Anterior cingulate cortex (tissue), 58 donors: Measurements from ENCODE around the gene METTL16.

Experiments
- DNase-seq, 58 donors: peaks; one replicate each; lab custom pipeline; 2025; lab: John Stamatoyannopoulos, UW

Gene METTL16

DNA sequence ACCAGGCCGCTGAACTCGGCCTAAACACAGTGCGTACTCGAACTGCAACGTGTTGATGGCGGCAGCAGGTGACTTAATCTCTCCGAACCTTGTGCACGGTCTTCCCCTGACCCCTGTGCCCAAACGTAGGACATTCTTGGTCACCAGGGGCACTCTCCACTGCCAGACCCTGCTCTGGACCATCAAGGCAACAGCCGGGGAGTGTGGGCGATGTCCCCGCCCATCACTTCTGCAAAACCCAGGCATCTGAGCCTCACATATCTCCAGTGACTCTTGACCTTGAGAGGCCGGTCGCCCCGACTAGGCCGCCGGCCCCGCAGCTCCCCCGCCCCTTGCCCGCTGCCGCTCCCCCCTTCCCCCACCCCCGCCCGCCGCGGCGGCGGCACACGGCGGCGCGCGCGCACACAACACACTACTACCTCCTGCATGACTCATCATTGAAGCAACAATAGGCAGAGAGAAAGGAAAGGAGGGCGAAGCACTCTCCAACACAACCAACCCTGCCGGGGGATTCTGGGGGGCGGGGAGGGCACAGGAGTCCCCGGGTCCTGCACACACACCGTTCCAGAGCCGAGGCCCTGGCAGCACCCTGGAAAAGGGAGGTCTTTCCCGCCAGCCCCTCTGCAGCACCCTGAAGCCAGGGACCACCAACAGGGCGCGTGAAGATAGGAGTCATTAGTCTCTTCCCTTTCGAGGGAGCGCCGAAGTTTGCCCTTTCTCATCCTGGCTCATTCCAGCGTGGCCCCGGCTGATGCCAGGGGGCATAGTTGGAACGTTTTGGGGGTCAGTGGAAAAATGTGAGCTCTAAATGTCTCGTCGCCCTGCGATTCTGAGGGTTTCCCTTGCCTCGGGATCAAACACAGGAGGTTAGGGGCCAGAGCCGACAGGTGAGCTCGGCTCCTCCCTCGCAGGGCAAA, 112.8 kb downstream of the METTL16 start:
- peak in 31 of 58 donors; percentile 22 to 64 (median 43) for DNase-seq

DNA sequence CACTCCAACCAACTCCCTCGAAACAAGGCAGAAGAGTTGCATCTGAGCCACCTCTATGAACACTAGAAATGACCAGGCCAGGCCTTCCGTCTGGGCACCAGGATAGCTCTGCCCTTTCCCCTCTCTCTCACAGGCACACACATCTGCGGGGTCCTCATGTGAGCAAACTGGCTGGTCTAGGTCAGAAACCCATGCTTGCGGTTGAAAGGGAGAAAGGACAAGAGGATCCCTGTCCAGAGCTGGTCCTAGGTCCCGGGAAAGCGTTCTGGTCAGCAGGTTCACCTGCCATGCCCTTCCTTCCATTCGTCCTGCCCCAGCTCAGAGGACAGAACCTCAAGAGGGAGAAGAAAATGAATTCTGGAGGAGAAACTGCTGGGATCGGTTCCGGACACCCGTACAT, 113.5 kb downstream of the METTL16 start:
- DNase-seq = no peak

DNA sequence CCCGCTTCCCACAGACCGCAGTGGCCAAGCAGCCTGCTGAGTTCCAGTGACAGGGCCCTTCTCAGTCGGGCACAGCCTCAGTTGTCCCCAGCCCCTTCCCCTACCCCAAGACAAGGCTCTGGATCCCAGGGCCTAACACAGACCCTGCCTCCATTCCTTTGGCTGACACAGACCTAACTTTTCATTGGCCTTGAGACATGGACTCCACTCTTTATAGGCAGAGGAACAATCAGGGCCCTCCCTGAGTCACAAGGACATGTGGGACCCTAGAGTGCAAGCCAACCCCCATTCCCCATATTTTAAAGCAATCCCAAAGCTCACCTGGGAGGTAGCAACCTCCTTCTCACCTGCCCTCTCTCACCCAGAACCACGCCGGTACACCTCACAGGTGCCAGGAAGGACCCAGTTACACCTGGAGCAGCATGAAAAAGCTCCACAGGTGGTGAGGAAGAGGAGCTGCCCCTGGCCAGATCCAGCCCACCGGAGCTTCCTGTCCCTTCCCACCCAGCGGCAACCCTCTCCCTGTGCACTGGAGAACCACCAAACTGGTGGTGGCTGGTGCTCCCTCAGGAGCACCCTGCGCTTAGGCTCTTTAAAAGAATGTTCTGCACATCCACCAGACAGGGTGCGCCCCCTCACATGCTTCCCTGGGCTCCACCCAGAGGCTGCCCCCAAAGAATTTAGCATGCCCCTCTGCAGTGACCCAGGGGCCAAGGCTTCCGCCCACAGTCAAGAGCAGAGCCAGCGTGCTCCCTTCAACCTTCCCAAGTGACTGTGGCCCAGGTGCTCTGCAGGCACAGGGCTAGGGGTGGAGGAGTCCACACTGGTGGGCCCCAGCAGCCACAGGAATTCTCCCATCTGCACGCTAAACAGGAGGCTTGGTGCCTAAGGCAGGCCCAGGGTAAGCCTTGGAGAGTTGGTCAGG, 114.2 kb downstream of the METTL16 start:
- no peak for DNase-seq

DNA sequence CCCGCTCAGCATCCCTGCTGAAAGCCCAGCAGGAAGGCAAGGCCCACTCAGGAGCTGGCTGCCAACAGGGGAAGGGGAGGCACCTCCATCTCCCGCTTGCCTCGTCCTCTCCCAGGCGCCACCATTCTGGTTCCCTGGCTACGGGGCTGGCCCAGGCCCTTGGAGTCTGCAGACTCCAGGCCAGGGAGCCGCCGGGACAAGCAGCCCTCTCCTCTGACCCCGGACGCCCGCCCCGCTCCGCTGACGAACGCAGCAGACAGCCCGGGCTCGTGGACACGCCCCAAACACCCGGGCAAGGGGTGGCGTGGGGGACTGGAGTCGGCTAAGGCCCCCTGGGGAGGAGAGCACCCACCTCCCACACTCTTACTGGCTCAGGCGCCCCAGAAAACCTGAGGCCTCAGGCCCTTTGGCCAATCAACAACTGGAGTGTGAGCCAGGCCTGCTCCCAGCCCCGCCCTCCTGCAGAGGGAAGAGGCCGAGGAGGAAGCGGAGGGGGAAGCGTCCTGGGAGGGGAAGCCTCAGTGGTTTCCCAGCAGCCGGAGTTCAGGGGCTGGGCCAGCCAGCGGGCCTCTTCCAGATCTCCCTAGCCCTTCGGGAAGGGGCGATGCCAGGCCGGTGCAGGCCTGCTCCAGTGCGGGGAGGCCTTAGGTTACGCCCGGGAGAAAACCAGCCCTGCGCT, 115.0 kb downstream of the METTL16 start:
- DNase-seq = peak in 52 of 58 donors; percentile 22 to 85 (median 62)

DNA sequence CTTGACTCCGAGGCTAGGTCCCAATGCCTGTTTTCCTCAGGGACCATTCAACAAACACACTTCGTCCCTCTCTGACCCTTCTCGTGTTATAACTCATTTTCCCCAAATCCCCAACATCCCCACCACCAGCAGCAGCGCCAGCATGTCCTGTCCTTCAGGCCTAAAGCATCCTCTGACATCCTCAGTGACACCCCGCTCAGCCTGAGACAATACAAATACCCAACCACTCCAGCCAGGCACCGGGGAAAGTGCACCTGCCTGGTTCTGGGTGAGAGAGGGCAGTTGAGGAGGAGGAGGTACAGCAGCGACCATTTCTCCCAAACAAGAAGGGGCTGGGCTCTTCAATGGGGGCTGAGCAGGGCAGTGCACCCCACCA, 115.5 kb downstream of the METTL16 start:
- DNase-seq = no peak

DNA sequence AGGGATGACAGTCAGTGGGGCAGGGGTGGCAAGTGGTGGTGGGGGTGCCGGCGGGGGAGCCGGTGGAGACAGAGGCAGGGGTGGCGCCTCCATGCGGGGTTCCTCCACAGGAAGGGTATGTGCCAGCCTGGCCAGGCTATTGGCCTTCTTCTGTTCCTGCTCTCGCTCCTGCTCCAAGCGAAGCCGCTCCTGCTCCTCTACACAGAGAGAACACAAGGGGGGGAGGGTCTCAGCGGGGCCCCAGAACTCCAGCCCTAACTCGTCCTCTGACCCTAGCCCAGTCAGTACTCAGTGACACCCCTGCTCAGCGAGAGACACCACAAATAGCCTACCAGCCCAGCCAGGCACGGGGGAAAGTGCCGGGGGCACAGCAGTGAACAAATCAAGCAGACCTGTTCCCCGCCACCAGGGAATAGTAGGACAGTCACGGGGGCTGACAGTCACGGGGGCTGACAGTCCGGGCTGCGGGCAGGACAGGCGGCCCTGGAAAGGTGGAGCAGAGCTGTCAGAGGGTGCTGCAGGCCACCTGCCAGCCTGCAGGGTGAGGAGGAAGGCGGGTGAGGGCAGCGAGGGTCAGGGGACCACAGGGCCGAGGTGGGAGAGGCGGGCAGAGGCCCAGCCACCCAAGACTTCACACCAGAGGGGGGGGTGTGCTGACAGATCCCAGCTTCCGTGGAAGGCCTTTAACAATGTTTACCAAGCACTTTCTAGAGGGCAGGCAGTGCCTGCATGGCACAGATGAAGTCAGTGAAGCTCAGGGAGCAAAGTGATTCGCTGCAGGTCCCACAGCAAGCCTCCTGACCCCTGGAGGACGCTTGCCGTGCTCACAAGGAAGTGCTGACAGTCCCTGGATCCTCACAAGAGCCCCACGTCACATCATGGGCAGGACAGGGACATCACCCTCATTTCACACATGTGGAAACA, 116.2 kb downstream of the METTL16 start:
- DNase-seq = no peak

DNA sequence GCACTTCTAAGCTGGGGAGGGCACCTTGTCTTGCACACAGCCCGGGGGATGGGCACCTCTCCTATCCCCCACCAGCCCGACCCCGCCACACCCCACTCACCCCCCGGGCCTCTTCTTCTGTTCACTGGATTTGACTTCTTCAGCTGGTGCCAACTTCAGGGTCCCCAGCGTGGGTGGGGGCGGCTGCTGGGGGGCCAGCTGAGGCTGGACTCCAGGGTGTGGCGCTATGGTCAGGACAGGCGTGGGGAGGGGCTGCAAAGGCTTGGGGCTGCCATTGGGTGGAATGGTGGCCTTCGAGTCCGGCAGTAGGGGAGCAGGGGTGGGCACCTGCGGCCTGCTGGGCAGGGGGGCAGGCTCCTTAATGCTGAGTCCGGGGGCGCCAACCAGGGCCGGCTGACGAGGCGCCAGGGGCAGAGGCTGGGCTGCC, 116.9 kb downstream of the METTL16 start:
- no peak for DNase-seq

DNA sequence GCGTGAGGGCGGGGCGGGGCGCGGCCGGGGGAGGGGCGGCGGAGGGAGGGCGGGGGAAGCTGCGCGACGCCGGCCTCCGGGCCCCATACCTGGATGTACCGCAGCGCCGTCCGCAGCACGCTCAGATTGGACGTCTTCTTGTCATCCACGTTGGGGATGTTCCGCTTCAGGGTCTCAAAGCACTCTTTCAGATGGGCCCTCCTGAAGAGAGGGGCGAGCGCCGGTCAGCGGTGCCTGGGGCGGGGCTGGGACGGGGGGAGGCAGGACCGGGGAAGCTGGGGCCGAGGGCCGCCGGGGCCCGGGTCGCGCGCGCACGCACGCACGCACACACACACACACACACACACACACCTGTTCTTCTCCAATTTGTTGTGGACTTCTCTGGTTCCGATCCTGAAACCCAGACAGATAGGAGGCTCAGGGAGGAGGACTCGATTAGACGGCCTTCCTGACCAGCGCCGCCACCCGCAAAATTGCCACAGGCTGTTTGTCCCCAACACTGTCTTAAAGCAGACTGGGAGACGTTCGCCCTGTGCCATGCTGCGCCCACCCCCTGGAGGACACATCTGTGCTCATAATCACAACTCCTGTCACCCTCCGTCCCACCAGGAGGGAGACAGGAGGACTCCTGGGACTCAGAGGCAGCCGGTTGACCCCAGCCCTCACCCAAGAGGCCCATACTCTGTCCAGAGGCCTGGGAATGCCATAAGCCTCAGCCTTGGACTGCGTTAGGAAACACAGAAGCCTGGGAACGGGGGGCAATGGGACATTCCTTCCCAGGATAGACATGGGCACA, 117.5 kb downstream of the METTL16 start:
- no peak for DNase-seq

DNA sequence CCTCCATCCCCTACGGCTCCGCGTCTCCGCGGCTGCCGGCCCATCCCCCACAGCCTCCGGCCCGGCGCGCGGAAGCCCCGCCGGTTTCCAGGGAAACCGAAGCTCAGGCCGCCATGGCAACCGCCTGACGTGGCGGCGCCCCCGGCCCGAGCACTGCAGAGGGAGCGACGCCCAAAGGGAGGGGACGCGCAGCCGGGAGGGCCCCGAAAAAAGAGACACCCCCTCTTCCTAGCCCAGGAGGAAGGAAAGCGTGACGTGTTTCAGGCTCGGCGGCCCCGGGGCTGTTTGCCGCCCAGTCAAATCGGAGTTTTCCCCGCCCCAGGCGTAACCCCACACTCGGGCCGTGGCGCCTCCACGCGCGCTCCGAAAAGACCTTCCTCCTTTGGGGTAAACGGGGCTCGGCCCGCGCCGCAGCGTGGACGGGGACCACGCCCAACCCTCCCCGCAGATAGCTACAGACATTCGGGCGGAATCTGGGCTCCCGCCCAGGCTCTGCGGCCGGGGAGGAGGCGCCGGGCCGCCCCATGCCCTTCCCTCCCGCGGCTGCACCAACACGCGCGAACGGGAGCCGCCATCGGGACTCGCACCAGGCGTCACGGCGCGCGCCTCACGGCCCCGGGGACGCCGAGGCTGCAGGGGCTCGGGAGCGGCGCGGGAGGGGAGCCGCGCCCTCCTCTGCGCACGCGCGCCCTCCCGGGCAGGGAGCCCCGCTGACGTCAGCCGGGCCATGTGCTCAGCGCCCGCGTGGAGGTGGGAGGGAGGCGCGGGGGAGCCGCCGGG, 118.3 kb downstream of the METTL16 start:
- peak in 56 of 58 donors; percentile 25 to 92 (median 83) for DNase-seq

DNA sequence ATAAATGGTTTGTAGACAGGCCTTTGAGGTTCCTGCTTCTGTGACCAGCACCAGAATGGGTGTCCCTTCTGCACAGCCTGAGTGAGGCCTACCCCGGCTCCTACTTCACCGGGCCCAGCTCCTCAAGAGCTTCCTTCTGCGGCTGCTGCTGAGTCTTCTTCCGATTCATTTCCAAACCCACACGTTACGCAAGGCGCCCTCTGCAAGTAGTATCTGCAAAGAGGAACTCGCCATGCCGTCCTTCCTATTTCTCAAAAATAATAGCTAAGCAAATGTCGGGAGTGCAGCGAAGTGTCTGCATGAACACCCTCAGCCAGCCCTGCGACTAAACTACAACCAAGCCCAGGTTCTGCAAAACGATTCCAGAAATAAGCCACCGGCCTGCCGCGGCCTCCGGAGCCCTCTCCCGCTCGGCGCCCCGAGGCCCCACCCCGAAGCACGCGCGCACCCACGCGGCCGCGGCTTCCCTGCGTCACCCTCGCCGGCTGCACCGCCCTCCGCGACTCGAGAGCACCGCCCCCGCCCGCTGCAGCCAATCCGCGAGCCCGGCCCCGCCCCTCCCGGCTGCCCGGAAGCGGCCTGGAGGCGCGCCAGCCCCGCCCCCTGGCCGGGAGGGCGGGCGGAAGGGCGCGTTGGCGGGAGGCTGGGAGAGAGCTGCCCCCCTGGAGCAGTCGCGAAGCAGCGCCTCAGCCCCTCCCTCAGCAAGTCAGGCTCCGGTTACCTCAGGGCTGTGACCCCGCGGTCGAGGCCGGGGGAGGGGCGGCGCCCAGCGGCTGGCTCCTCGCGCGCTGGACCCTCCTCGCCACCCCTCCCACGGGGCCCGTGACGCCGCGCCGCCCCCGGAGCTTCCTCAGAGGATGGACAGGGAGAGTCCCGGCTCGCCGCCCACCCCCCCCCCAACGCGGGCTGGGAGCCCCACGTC, 119.2 kb downstream of the METTL16 start:
- peak; percentile 61 to 97 (median 92) for DNase-seq

DNA sequence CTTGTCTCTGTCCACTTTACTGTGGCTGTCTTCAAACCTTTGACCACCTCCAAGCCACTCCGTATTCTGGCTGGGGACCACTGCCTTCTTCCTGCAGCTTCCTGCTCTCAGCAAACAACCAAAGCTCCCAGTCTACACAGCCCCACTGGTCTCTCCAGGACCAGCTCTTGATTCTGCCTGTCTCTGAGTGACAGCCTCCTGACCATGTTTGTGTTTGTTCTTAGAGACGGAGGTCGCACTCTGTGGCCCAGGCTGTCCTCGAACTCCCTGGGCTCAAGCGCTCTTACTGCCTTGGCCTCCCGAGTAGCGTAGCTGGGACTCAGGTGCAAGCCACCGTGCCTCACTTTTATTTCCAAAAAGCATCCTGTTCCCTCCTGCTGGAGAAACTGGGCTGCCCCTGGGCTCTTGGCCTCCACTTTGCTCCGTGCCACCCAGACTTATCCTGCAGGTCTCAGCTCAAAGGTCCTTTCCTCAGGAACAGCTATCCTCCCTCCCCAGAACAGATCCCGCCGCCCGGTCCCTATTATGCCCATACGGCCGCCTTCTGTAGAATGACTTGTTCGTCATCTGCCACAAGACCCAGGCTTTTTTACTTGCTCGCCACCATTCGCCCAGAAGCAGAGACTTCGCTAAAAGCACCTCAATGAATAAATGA, 120.0 kb downstream of the METTL16 start:
- no peak for DNase-seq

DNA sequence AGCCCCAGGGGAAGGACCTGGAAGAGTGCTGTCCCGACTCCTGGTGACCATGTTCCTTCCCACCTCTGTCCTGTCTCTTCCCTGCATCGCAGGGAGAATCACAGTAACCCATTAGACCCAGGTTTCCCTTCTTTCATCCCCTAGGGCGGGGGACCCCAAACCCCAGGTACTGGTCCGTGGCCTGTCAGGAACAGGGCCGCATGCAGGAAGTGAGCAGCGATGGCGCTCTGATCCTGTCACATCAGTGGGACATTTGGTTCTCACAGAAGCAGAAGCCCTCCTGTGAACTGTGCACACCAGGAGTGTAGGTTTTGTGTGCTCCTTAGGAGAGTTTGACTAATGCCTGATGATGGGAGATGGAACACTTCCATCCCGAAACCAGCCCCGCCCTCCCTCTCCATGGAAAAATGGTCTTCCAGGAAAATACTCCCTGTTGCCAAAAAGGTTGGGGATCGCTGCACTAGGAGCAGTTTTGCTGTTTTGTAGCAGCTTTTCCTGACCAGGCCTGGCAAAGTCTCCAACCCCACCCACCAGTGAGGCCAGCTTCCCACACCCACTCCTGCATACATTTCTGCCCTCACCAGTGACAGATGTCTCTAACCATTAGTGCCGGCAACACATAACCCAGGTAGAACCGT, 121.4 kb downstream of the METTL16 start:
- no peak for DNase-seq

DNA sequence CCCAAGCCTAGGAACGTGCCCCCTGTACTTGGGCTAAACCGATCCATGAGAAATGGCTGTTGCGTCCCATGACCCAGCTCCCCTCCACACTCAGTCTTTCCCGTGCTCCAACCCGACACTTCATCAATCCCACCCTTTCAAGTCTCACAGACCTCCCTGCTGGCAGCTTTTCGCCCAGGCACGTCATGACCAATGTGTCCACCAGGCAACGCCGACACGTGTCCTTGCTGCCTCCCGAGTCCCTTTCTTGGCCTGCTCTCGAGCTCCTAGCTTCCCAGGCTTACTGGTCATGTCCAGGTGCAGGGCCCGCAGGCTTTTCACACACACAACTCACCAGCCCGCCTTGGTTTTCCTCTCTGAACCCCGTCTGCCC, 123.0 kb downstream of the METTL16 start:
- DNase-seq = no peak

DNA sequence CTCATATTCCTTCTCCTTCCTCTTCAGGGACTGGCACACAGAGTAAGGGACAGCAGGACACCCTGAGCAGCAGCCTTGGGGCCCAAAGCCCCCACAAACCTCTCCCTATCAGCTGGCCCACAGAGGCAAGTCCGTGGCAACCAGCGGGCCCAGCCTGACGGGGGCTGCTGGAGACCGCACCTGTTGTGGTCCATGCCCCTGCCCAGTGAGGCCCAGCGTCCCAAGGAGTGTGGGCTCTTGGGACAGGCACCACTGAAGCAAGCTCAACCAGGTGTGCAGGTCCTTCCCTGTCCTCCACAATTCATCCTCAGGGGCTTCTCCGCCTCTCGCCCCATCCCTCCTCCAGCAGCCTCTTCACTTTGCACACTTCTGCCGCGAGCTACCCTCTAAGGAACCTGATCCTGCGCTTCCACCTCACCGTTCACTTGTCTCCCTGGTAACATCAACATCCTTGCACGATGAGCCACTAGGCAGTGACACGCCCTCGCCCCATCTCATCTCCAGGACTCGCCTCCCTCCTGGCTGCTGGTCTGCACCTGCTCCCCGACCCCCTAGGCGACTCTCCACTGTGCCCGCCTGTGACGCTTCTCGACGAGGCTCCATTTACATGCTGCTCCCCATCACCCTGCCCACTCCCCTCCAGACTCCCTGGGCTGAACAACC, 123.5 kb downstream of the METTL16 start:
- peak in 1 of 58 donors; percentile 15 for DNase-seq
